Caco-2 (cell line): ENCODE data around the gene ANO3. TPM values are rescaled to one million over a fixed set of nuclear protein-coding genes. Genes with fewer than 3 reads are reported as not detected.

ENCODE experiments used
- BruUV-seq: library from RNA; stranded (reverse); fragments of 400-500 nt; replicated peaks from 2 replicates; lab custom pipeline; 2021; lab: Mats Ljungman, UMichigan
- CTCF ChIA-PET: fragments of 300-600 bp; sonication (Branson Sonifier 250); formaldehyde crosslinking; loops from one replicate; lab custom pipeline; 2022; ENCODE audit warnings: antibody characterized with exemption; lab: Charles Lee
- POLR2A ChIA-PET: fragments of 300-600 bp; sonication (Branson Sonifier 250); formaldehyde crosslinking; loops from one replicate; lab custom pipeline; 2022; ENCODE audit warnings: antibody characterized with exemption; lab: Charles Lee
- DNase-seq, 2 experiments: peaks; one replicate each; pipeline versions ENCODE4 v3.0.0 to v3.0.0-alpha.2; 2020 to 2022
- H3K27me3 ChIP-seq: replicated peaks from 2 replicates; pipeline ENCODE4 v1.6.0; 2011; ENCODE audit warnings: low read length; ENCODE audit not compliant: control insufficient read depth, insufficient read depth
- H3K36me3 ChIP-seq: 2 replicates; pipeline ENCODE4 v1.5.1; 2011; ENCODE audit warnings: low read length; ENCODE audit not compliant: control insufficient read depth, insufficient read depth
- H3K4me1 ChIP-seq: fragments of 250-450 bp; sonication (Bioruptor Pico); 2 replicates; pipeline ENCODE4 v1.5.1; 2020; ENCODE audit warnings: mild to moderate bottlenecking
- H3K4me3 ChIP-seq: 2 replicates; pipeline ENCODE4 v1.5.1; 2011; ENCODE audit warnings: low read depth, mild to moderate bottlenecking, control low read depth, low read length
- H3K9me3 ChIP-seq: fragments of 250-450 bp; sonication (Bioruptor Pico); 2 replicates; pipeline ENCODE4 v1.5.1; 2020; ENCODE audit warnings: mild to moderate bottlenecking, moderate library complexity
- H3K27ac Mint-ChIP-seq: one replicate; pipeline ENCODE4 v1.8.0; 2022; ENCODE audit warnings: mixed read lengths; ENCODE audit not compliant: unreplicated experiment
- H3K27me3 Mint-ChIP-seq: one replicate; pipeline ENCODE4 v1.8.0; 2022; ENCODE audit warnings: mixed read lengths; ENCODE audit not compliant: insufficient read depth, unreplicated experiment
- H3K36me3 Mint-ChIP-seq: one replicate; pipeline ENCODE4 v1.8.0; 2022; ENCODE audit warnings: mild to moderate bottlenecking, mixed read lengths; ENCODE audit not compliant: insufficient read depth, unreplicated experiment
- H3K4me1 Mint-ChIP-seq: one replicate; pipeline ENCODE4 v1.8.0; 2022; ENCODE audit warnings: low read depth, mixed read lengths; ENCODE audit not compliant: unreplicated experiment
- H3K4me3 Mint-ChIP-seq: one replicate; pipeline ENCODE4 v1.8.0; 2022; ENCODE audit warnings: mild to moderate bottlenecking, moderate library complexity, mixed read lengths; ENCODE audit not compliant: unreplicated experiment
- H3K9me3 Mint-ChIP-seq: one replicate; pipeline ENCODE4 v1.8.0; 2022; ENCODE audit warnings: mixed read lengths; ENCODE audit not compliant: unreplicated experiment
- CTCF ChIP-seq, 2 experiments: fragments of 200-600 bp in 1 of 2; IDR thresholded peaks; 1 replicate in 1 of 2; 2 replicates in 1 of 2; pipeline versions ENCODE4 v1.5.1 to v1.8.0; 2011 to 2022; ENCODE audit warnings: antibody characterized with exemption in 1 of 2, control low read depth in 1 of 2, inconsistent platforms in 1 of 2, low read depth in 1 of 2, low read length in 1 of 2, mild to moderate bottlenecking in 1 of 2, moderate library complexity in 1 of 2; ENCODE audit not compliant: insufficient read depth in 1 of 2, severe bottlenecking in 1 of 2, unreplicated experiment in 1 of 2
- intact Hi-C: fragments of 100-400 bp; cut with micrococcal nuclease; formaldehyde crosslinking; loops from one replicate; pipeline ENCODE4 v1.10.0; 2022; ENCODE audit not compliant: unreplicated experiment
- total RNA-seq: library from RNA; stranded (reverse); gene quantifications from 2 replicates; pipeline ENCODE4 v1.2.3, GENCODE V29; 2022

ANO3 gene
- total RNA-seq, 1 experiment from 2014 or later = not detected

- POLR2A ChIA-PET = no interaction called here
- Histone ChIP-seq H3K27me3 (no peaks in the 10 kb centered on the region), H3K9me3 (no peaks in the 10 kb centered on the region), H3K4me3 (no peak overlapping the region), H3K4me1 (no peaks in the 10 kb centered on the region), H3K36me3 (no peaks in the 10 kb centered on the region)
- no peak for DNase-seq
- Mint-ChIP-seq H3K27me3 (peaks cover 9% of the 10 kb centered on the region), H3K36me3 (no peaks in the 10 kb centered on the region), H3K9me3 (no peaks in the 10 kb centered on the region), H3K27ac (no peak overlapping the region), H3K4me3 (no peak overlapping the region), H3K4me1 (no peaks in the 10 kb centered on the region)
- CTCF ChIA-PET = no interaction called here
- TF ChIP-seq CTCF (IDR thresholded peaks at IDR 0.05; ENCODE audit: insufficient read depth in 1 of 2, low read depth in 1 of 2, low read length in 1 of 2, severe bottlenecking in 1 of 2, unreplicated experiment in 1 of 2) = no peak
- intact Hi-C loops = no loop called here
- BruUV-seq = no TSS peak
Observed at GRCh38 chr11:26333906-26334305, 2.0 kb downstream of the ANO3 start.

GRCh38 chr11:26335903-26336302 is 4.0 kb downstream of the ANO3 start:
- TF ChIP-seq CTCF (IDR thresholded peaks at IDR 0.05; ENCODE audit: insufficient read depth in 1 of 2, low read depth in 1 of 2, low read length in 1 of 2, severe bottlenecking in 1 of 2, unreplicated experiment in 1 of 2) = no peak
- Mint-ChIP-seq H3K9me3 (no peaks in the 10 kb centered on the region), H3K4me3 (no peak overlapping the region), H3K36me3 (no peaks in the 10 kb centered on the region), H3K4me1 (no peaks in the 10 kb centered on the region), H3K27ac (no peak overlapping the region), H3K27me3 (peaks cover 11% of the 10 kb centered on the region)
- H3K36me3 ChIP-seq = no peaks in the 10 kb centered on the region
- no peaks in the 10 kb centered on the region for H3K9me3 ChIP-seq
- no peaks in the 10 kb centered on the region for H3K4me1 ChIP-seq
- H3K27me3 ChIP-seq = no peaks in the 10 kb centered on the region
- CTCF ChIA-PET = no interaction called here
- BruUV-seq = no TSS peak
- DNase-seq = no peak
- no peak overlapping the region for H3K4me3 ChIP-seq
- intact Hi-C loops = no loop called here
- POLR2A ChIA-PET = no interaction called here

GRCh38 chr11:26344647-26345046 is 12.7 kb downstream of the ANO3 start:
- Mint-ChIP-seq H3K36me3 (no peaks in the 10 kb centered on the region), H3K27me3 (peaks cover 8% of the 10 kb centered on the region), H3K4me1 (no peaks in the 10 kb centered on the region), H3K9me3 (no peaks in the 10 kb centered on the region), H3K4me3 (no peak overlapping the region), H3K27ac (no peak overlapping the region)
- intact Hi-C loops = no loop called here
- no TSS peak for BruUV-seq
- no peak for TF ChIP-seq CTCF (IDR thresholded peaks at IDR 0.05; ENCODE audit: insufficient read depth in 1 of 2, low read depth in 1 of 2, low read length in 1 of 2, severe bottlenecking in 1 of 2, unreplicated experiment in 1 of 2)
- no peaks in the 10 kb centered on the region for H3K4me1 ChIP-seq
- POLR2A ChIA-PET = no interaction called here
- H3K27me3 ChIP-seq = no peaks in the 10 kb centered on the region
- no peaks in the 10 kb centered on the region for H3K9me3 ChIP-seq
- DNase-seq = no peak
- H3K4me3 ChIP-seq = no peak overlapping the region
- CTCF ChIA-PET = no interaction called here
- H3K36me3 ChIP-seq = no peaks in the 10 kb centered on the region
